Left lung (tissue), 10 donors: Measurements from ENCODE around the gene MYH14. TPM values are rescaled to one million over a fixed set of nuclear protein-coding genes. Genes with fewer than 3 reads are reported as not detected.
A peak's percentile ranks its signal among the peaks of the same experiment; 100 is the strongest.

ENCODE experiments used
- ATAC-seq: fragments of 200-7000 bp; cut with Tn5 transposase; one replicate; pipeline ENCODE4 v1.9.1; 2020; ENCODE audit warnings: moderate library complexity
- DNase-seq, 4 donors: peaks; one replicate each; pipeline ENCODE4 v3.0.0-alpha.2; 2013 to 2020
- H3K27ac ChIP-seq, 2 donors: fragments of 200-600 bp; sonication (generic) in 1 of 2; one replicate each; pipeline versions ENCODE4 v1.5.0 to v1.8.0; 2020 to 2021
- H3K27me3 ChIP-seq, 2 donors: fragments of 200-600 bp; sonication (generic) in 1 of 2; one replicate each; pipeline versions ENCODE4 v1.5.0 to v1.8.0; 2020 to 2021
- H3K36me3 ChIP-seq, 2 donors: fragments of 200-600 bp; sonication (generic) in 1 of 2; one replicate each; pipeline versions ENCODE4 v1.5.0 to v1.8.0; 2020 to 2021
- H3K4me1 ChIP-seq, 2 donors: fragments of 200-600 bp; one replicate each; pipeline ENCODE4 v1.8.0; 2021
- H3K4me3 ChIP-seq, 2 donors: fragments of 200-600 bp; sonication (generic) in 1 of 2; one replicate each; pipeline versions ENCODE4 v1.5.0 to v1.8.0; 2020 to 2021; ENCODE audit warnings: mild to moderate bottlenecking in 1 of 2
- H3K9me3 ChIP-seq, 2 donors: fragments of 200-600 bp; sonication (generic) in 1 of 2; one replicate each; pipeline versions ENCODE4 v1.5.0 to v1.8.0; 2020 to 2021
- CTCF ChIP-seq, 2 donors: fragments of 200-600 bp; sonication (generic) in 1 of 2; IDR thresholded peaks; one replicate each; pipeline versions ENCODE4 v1.5.0 to v1.8.0; 2021; ENCODE audit warnings: antibody characterized with exemption in 2 of 2
- intact Hi-C, 2 donors: fragments of 100-400 bp; cut with DNase I; formaldehyde crosslinking; loops; one replicate each; pipeline versions ENCODE4 v1.11.2 to v1.14.2; 2022
- polyA plus RNA-seq, 6 donors: library from polyadenylated mRNA; unstranded; fragments of 120-200 nt; gene quantifications; one replicate each; pipeline ENCODE4 v1.2.1, GENCODE V29; 2013; ENCODE audit not compliant: insufficient read length in 6 of 6
- total RNA-seq, 2 donors: library from RNA; stranded (reverse); fragmentation: NEBNext Ultra II Directional; extraction: Animal tissue kit (Norgen Biotek cat#: 25700); gene quantifications; one replicate each; pipeline ENCODE4 v1.2.1, GENCODE V29; 2021
- donor health status: DM: no; HTN: yes; CAD: no.
- donor health status: DM: no; HTN: no; CAD: no.

The MYH14 gene
- total and polyA plus RNA-seq, 8 donors = 46.0 to 195 (median 55.6) TPM

DNA sequence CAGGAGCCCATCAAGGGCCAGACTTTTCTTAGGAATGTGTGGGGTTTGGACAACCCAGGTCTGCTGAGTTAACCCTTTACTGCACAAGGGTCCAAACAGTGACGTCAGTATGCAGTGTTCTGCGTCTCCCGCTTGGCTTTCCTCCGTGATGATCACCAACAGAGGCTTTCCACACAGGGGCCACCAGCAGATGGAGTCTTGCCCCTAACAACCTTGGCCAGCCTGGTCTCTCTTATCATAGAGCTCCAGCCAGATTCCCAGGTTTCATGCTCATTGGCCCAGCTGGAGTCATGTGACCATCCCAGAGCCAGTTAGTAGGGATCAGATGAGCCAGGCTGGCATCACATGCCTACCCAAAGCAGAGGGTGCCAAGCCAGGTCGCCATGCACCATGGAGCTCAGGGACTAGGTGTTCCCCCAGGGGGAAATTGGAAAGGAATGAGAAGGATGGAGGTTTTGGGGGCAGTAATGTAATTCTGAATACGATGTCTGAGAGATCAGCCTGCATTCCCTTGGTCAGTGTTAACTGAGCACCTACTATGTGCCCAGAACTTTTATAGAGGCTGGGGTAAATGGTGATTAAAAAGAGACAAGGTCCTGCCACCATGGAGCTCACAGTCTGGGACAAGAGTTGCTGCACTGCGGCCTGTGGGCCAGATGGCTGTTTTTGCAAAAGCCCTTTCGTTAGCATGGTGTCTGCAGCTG, 61.2 kb downstream of the MYH14 start:
- Histone ChIP-seq H3K4me3 (no peak overlapping the region), H3K9me3 (no peaks in the 10 kb centered on the region), H3K4me1 (no peaks in the 10 kb centered on the region), H3K36me3 (peaks cover 0 to 34% of the 10 kb centered on the region in 2 donors), H3K27ac (no peak overlapping the region), H3K27me3 (peaks cover 0 to 4% of the 10 kb centered on the region in 2 donors)
- intact Hi-C loops = no loop called here
- DNase-seq = no peak
- no peak for TF ChIP-seq CTCF (IDR thresholded peaks at IDR 0.05)
- no peak for ATAC-seq

DNA sequence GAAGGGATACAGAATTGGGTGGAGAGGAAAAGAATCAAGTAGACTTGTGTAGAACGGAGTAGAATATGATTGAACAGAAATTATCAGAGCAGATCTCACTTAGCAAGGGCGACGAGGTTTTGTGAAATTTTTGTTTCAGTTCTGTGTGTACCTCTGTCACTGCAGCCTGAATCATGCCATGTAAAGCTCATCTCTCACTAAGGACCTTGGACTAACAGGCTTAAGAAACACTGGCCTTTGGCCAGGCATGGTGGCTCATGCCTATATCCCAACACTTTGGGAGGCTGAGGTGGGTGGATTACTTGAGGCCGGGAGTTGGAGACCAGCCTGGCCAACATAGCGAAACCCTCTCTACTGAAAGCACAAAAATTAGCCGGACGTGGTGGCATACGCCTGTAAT, 62.6 kb downstream of the MYH14 start:
- intact Hi-C loops = no loop called here
- H3K27ac ChIP-seq = no peak overlapping the region
- H3K36me3 ChIP-seq = peaks cover 0 to 41% of the 10 kb centered on the region in 2 donors
- ATAC-seq = no peak
- no peaks in the 10 kb centered on the region for H3K4me1 ChIP-seq
- no peak for DNase-seq
- peaks cover 0 to 9% of the 10 kb centered on the region in 2 donors for H3K27me3 ChIP-seq
- no peak overlapping the region for H3K4me3 ChIP-seq
- no peaks in the 10 kb centered on the region for H3K9me3 ChIP-seq
- TF ChIP-seq CTCF (IDR thresholded peaks at IDR 0.05) = no peak

DNA sequence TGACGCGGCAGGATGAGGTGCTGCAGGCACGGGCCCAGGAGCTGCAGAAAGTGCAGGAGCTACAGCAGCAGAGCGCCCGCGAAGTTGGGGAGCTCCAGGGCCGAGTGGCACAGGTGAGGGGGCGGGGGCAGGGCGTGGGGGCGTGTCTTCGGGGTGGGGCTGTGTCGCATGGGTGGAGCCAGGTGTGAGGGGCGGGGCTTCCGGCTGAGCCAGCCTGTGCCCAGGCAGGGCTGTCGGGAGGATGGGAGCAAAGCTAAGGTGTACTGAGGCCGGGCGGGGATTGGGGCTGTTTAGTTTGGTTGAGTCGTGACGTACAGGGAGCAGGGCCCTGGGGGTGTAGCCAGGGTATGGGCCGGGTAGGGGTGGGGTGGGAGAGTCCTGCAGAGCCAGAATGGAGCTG, 63.5 kb downstream of the MYH14 start:
- Histone ChIP-seq H3K9me3 (no peaks in the 10 kb centered on the region), H3K27me3 (peaks cover 0 to 9% of the 10 kb centered on the region in 2 donors), H3K4me1 (no peaks in the 10 kb centered on the region), H3K27ac (no peak overlapping the region), H3K4me3 (no peak overlapping the region), H3K36me3 (peaks cover 0 to 45% of the 10 kb centered on the region in 2 donors)
- no peak for TF ChIP-seq CTCF (IDR thresholded peaks at IDR 0.05)
- peak; percentile 60 for ATAC-seq
- DNase-seq = no peak
- intact Hi-C loops = no loop called here

DNA sequence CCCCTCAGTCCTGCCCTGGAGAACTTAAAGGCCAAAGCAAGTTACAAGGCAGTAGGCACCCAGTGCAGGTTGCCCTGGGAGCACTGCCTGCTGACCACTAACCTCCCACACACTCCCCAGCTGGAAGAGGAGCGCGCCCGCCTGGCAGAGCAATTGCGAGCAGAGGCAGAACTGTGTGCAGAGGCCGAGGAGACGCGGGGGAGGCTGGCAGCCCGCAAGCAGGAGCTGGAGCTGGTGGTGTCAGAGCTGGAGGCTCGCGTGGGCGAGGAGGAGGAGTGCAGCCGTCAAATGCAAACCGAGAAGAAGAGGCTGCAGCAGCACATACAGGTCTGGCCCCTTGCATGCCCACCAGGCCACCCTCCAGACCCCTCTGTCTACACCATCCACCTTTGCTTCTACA, 64.6 kb downstream of the MYH14 start:
- peaks cover 0 to 47% of the 10 kb centered on the region in 2 donors for H3K36me3 ChIP-seq
- no peak overlapping the region for H3K4me3 ChIP-seq
- H3K4me1 ChIP-seq = no peaks in the 10 kb centered on the region
- TF ChIP-seq CTCF (IDR thresholded peaks at IDR 0.05) = no peak
- intact Hi-C loops = no loop called here
- no peak for ATAC-seq
- no peak overlapping the region for H3K27ac ChIP-seq
- peaks cover 0 to 9% of the 10 kb centered on the region in 2 donors for H3K27me3 ChIP-seq
- no peaks in the 10 kb centered on the region for H3K9me3 ChIP-seq
- DNase-seq = no peak

GRCh38 chr19:50268501-50268900, 65.1 kb downstream of the MYH14 start:
- no peak for DNase-seq
- TF ChIP-seq CTCF (IDR thresholded peaks at IDR 0.05) = no peak
- Histone ChIP-seq H3K9me3 (no peaks in the 10 kb centered on the region), H3K4me3 (no peak overlapping the region), H3K36me3 (peaks cover 0 to 44% of the 10 kb centered on the region in 2 donors), H3K4me1 (no peaks in the 10 kb centered on the region), H3K27ac (no peak overlapping the region), H3K27me3 (peaks cover 0 to 9% of the 10 kb centered on the region in 2 donors)
- intact Hi-C loops = no loop called here
- no peak for ATAC-seq
